ENCODE results near the gene PDE3B. TPM values are rescaled to one million over a fixed set of nuclear protein-coding genes. Genes with fewer than 3 reads are reported as not detected.
"Not testable (repeated sequence)": the region's sequence is repeated elsewhere in the genome, so short reads cannot be mapped to it uniquely, and the experiment has no call there.

PDE3B gene
- total and polyA plus RNA-seq, 12 donors, result 0.42 to 4.2 (median 1.9) TPM

DNA sequence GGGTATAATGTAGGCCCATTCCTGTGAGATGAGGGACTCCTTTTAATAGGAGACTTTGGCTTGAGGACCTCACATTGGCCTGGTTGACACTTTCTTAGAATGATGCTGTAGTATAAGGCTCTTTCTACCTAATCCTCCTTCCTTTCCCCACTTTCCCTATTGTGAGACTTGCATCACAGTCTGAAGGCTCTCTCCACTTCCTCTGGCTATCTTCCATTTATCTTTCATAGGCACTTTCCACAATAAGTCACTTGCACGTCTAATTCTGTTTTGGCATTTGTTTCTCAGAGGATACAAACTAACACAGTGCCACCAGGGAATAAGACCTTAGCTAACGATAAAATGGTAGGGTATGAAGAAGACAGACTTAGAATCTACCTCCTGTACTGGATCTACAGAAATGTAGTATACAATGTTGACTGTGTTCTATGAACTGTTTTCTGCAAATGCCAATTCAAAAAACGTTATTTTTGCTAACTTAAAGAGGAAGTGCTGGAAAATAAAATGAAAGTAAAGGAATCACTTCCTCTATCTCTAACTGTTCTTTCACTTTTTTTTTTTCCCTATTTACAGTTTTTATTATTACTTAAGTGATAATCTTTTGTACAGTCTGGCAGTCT, 17.9 kb upstream of the PDE3B start:
- TF ChIP-seq POLR2A (IDR thresholded peaks at IDR 0.05), result no peak
- TF ChIP-seq, protein P1, sequence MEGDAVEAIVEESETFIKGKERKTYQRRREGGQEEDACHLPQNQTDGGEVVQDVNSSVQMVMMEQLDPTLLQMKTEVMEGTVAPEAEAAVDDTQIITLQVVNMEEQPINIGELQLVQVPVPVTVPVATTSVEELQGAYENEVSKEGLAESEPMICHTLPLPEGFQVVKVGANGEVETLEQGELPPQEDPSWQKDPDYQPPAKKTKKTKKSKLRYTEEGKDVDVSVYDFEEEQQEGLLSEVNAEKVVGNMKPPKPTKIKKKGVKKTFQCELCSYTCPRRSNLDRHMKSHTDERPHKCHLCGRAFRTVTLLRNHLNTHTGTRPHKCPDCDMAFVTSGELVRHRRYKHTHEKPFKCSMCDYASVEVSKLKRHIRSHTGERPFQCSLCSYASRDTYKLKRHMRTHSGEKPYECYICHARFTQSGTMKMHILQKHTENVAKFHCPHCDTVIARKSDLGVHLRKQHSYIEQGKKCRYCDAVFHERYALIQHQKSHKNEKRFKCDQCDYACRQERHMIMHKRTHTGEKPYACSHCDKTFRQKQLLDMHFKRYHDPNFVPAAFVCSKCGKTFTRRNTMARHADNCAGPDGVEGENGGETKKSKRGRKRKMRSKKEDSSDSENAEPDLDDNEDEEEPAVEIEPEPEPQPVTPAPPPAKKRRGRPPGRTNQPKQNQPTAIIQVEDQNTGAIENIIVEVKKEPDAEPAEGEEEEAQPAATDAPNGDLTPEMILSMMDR (IDR thresholded peaks at IDR 0.05), result no peak
- Histone ChIP-seq H3K4me3 (no peak overlapping the region), H3K27me3 (no peaks in the 10 kb centered on the region), H3K4me1 (replicated peaks in 1 of 2) (no peaks in the 10 kb centered on the region), H3K36me3 (replicated peaks in 1 of 2) (no peaks in the 10 kb centered on the region), H3K27ac (peak overlapping the region in 2 of 5 donors; percentile 12 to 60), H3K9me3 (replicated peaks in 1 of 3) (no peaks in the 10 kb centered on the region)
- DNase-seq, result no peak
- WGBS, 4 donors, result 33 to 41% (median 35%) methylated on average over 3 of the region's 3 CpGs
- intact Hi-C loops (cut with DNase I), result no loop called here

DNA sequence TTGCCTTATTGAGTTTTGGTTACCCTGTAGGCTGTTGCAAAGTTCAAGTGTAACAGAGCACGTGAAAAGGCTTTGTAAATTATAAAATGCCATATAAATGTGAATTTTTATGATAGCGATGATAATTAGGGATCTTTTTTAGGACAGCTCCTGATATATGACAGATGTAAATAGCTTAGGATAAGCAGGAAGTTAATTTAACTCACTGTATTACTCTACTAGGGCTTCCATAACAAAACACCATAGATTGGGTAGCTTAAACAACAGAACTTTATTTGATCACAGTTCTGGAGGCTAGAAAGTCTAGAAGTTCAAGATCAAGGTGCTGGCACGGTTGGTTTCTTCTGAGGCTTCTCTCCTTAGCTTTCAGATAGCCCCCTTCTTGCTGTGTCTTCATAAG, 17.0 kb upstream of the PDE3B start:
- 69 to 81% (median 74%) methylated on average over 3 of the region's 3 CpGs for WGBS, 4 donors
- Histone ChIP-seq H3K27me3 (no peaks in the 10 kb centered on the region), H3K4me1 (replicated peaks in 1 of 2) (no peaks in the 10 kb centered on the region), H3K4me3 (no peak overlapping the region), H3K9me3 (replicated peaks in 1 of 3) (no peaks in the 10 kb centered on the region), H3K27ac (no peak overlapping the region), H3K36me3 (replicated peaks in 1 of 2) (no peaks in the 10 kb centered on the region)
- DNase-seq, result no peak
- TF ChIP-seq POLR2A (IDR thresholded peaks at IDR 0.05), result no peak
- TF ChIP-seq, protein P1 (IDR thresholded peaks at IDR 0.05), result no peak
- intact Hi-C loops (cut with DNase I), result no loop called here

DNA sequence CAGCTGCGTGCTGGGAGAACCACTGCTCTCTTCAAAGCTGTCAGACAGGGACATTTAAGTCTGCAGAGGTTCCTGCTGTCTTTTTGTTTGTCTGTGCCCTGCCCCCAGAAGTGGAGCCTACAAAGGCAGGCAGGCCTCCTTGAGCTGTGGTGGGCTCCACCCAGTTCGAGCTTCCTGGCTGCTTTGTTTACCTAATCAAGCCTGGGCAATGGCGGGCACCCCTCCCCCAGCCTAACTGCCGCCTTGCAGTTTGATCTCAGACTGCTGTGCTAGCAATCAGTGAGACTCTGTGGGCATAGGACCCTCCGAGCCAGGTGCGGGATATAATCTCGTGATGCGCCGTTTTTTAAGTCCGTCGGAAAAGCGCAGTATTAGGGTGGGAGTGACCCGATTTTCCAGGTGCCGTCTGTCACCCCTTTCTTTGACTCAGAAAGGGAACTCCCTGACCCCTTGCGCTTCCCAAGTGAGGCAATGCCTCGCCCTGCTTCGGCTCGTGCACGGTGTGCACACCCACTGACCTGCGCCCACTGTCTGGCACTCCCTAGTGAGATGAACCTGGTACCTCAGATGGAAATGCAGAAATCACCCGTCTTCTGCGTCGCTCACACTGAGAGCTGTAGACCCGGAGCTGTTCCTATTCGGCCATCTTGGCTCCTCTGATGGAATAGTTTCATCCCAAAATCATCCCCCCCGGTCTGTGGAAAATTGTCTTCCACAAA, 9.9 kb upstream of the PDE3B start:
- H3K4me3 ChIP-seq; H3K4me1 ChIP-seq (replicated peaks in 1 of 2); H3K9me3 ChIP-seq (replicated peaks in 1 of 3); H3K27ac ChIP-seq; DNase-seq; H3K36me3 ChIP-seq (replicated peaks in 1 of 2); H3K27me3 ChIP-seq; intact Hi-C loops (cut with DNase I): not testable (repeated sequence)
- WGBS, 4 donors, result 78 to 95% (median 85%) methylated on average over 7 to 19 of the region's 26 CpGs

DNA sequence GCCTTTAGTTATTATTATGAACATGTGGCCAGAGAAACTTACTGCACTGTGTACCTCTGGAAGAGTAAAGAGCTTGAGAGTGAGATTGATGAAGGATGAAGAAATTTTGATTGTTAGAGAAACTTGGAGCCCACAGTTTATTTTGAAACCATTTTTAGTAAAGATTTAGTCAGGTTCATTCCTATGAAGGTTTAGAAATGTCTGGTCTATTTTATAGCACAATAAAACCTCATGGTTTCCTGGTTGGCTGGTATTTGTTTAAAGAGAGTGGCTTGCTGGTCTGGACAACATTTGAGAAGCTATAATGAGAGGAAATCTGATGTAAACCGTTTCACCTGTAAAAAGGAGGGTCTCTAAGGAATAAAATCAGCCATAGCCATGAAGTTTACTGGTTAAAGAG, 8.8 kb upstream of the PDE3B start:
- Histone ChIP-seq H3K4me1 (replicated peaks in 1 of 2) (no peaks in the 10 kb centered on the region), H3K9me3 (replicated peaks in 1 of 3) (no peaks in the 10 kb centered on the region), H3K36me3 (replicated peaks in 1 of 2) (no peaks in the 10 kb centered on the region), H3K27ac (no peak overlapping the region), H3K27me3 (no peaks in the 10 kb centered on the region), H3K4me3 (no peak overlapping the region)
- no peak for TF ChIP-seq POLR2A (IDR thresholded peaks at IDR 0.05)
- TF ChIP-seq, protein P1 (IDR thresholded peaks at IDR 0.05), result no peak
- intact Hi-C loops (cut with DNase I), result no loop called here
- DNase-seq, result no peak
- WGBS, 4 donors, result 16 to 29% (median 28%) methylated on average over 1 of the region's 1 CpG

DNA sequence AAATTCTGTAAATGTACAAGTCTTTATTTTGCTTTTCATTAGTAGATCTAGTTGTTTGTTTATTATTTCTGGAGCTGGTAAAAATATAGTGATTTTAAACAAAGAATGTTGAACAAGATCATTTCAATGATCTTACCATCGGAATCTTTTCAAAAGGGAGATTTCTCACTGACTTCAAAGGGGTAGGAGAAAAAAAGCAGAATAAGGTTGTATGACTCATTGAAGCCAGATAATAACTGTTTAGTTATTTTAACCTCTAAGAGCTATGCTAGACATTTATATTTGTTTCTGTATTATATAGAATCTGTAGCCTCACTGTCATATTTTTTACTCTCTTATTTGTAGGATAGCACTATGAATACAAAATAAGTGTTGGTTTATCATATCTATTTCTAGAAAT, 8.1 kb upstream of the PDE3B start:
- H3K4me1 ChIP-seq (replicated peaks in 1 of 2), result no peaks in the 10 kb centered on the region
- no peak for DNase-seq
- 5 to 25% (median 23%) methylated on average over 1 of the region's 1 CpG for WGBS, 4 donors

More for the DNA sequence above, 8.1 kb upstream of the PDE3B start:
- no peak overlapping the region for H3K4me3 ChIP-seq
- TF ChIP-seq, protein P1 (IDR thresholded peaks at IDR 0.05), result no peak
- TF ChIP-seq POLR2A (IDR thresholded peaks at IDR 0.05), result no peak
- H3K9me3 ChIP-seq (replicated peaks in 1 of 3), result no peaks in the 10 kb centered on the region
- intact Hi-C loops (cut with DNase I), result no loop called here
- H3K36me3 ChIP-seq (replicated peaks in 1 of 2), result no peaks in the 10 kb centered on the region
- H3K27me3 ChIP-seq, result no peaks in the 10 kb centered on the region
- H3K27ac ChIP-seq, result no peak overlapping the region

All from adrenal gland (tissue), 12 donors.